Smooth muscle cell (in vitro differentiated cells): ENCODE measurements around the gene IFITM1. TPM values are rescaled to one million over a fixed set of nuclear protein-coding genes. Genes with fewer than 3 reads are reported as not detected.
A peak's percentile ranks its signal among the peaks of the same experiment; 100 is the strongest.

Source experiments
- DNase-seq: peaks from one replicate; lab custom pipeline; 2025; ENCODE audit not compliant: unreplicated experiment; lab: John Stamatoyannopoulos, UW
- H2AFZ ChIP-seq: fragments of 200-600 bp; sonication (generic); 2 replicates; pipeline ENCODE4 v1.6.0; 2016; ENCODE audit warnings: antibody characterized with exemption, low read depth, mild to moderate bottlenecking
- H3F3A ChIP-seq: fragments of 200-600 bp; sonication (generic); 2 replicates; pipeline ENCODE4 v1.6.0; 2017; ENCODE audit warnings: antibody characterized with exemption, low read depth
- H3K27ac ChIP-seq: fragments of 200-600 bp; sonication (generic); 2 replicates; pipeline ENCODE4 v1.5.1; 2016; ENCODE audit warnings: low read depth, mild to moderate bottlenecking
- H3K27me3 ChIP-seq: fragments of 200-600 bp; sonication (generic); 2 replicates; pipeline ENCODE4 v1.6.1; 2016; ENCODE audit warnings: low read depth, mild to moderate bottlenecking
- H3K36me3 ChIP-seq: fragments of 200-600 bp; sonication (generic); 2 replicates; pipeline ENCODE4 v1.5.1; 2016; ENCODE audit warnings: low read depth
- H3K4me1 ChIP-seq: fragments of 200-600 bp; sonication (generic); 2 replicates; pipeline ENCODE4 v1.5.1; 2016; ENCODE audit warnings: low read depth
- H3K4me2 ChIP-seq: fragments of 200-600 bp; sonication (generic); 2 replicates; pipeline ENCODE4 v1.6.0; 2016; ENCODE audit warnings: mild to moderate bottlenecking
- H3K4me3 ChIP-seq: fragments of 200-600 bp; sonication (generic); 2 replicates; pipeline ENCODE4 v1.5.1; 2016; ENCODE audit warnings: mild to moderate bottlenecking
- H3K79me2 ChIP-seq: fragments of 200-600 bp; sonication (generic); 2 replicates; pipeline ENCODE4 v1.6.0; 2016; ENCODE audit warnings: low read depth, mild to moderate bottlenecking
- H3K9ac ChIP-seq: fragments of 200-600 bp; sonication (generic); 2 replicates; pipeline ENCODE4 v1.6.0; 2016; ENCODE audit warnings: low read depth
- H3K9me3 ChIP-seq: fragments of 200-600 bp; sonication (generic); replicated peaks from 2 replicates; pipeline ENCODE4 v1.5.1; 2016; ENCODE audit warnings: low read depth
- H4K20me1 ChIP-seq: fragments of 200-600 bp; sonication (generic); 2 replicates; pipeline ENCODE4 v1.6.0; 2016; ENCODE audit warnings: low read depth
- WGBS: methylation state at CpG from one replicate; pipeline ENCODE4 v1.1.7; 2016; ENCODE audit warnings: low lambda C conversion rate; 5-methylcytosine and 5-hydroxymethylcytosine counted together
- polyA plus RNA-seq: library from polyadenylated mRNA; unstranded; fragments of >200 nt; fragmentation: Nextera tagmentation; extraction: Ambion mirVana; gene quantifications from 2 replicates; pipeline ENCODE4 v1.2.1, GENCODE V29; 2016
- total RNA-seq: library from RNA; depleted of rRNA; stranded (reverse); fragments of >200 nt; gene quantifications from 2 replicates; pipeline ENCODE4 v1.2.3, GENCODE V29; 2014
- TF ChIP-seq, protein P1 (sequence below): fragments of 200-600 bp; sonication (generic); IDR thresholded peaks from 2 replicates; pipeline ENCODE4 v1.5.1; 2017; ENCODE audit warnings: borderline replicate concordance, mild to moderate bottlenecking, antibody characterized with exemption; ENCODE audit not compliant: insufficient read depth, poor library complexity, severe bottlenecking

IFITM1 gene
- total and polyA plus RNA-seq, 2 experiments from 2014 or later: 355 to 726 TPM

DNA sequence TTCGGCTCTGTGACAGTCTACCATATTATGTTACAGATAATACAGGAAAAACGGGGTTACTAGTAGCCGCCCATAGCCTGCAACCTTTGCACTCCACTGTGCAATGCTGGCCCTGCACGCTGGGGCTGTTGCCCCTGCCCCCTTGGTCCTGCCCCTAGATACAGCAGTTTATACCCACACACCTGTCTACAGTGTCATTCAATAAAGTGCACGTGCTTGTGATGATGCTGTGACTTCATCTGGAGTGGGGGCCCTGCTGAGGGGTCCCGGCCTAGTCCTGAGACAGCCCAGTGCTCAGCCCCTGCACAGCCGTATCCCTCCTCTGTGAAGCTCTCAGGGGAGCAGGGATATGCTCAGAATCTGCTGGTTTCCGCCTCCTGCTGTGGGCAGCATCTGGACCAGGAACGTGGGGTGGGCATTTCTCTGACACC is 1.2 kb downstream of the IFITM1 start:
- Histone ChIP-seq H3K9ac (no peak overlapping the region), H3K27me3 (peaks cover 8% of the 10 kb centered on the region), H3K4me1 (peaks cover 43% of the 10 kb centered on the region), H3K79me2 (peaks cover 43% of the 10 kb centered on the region), H3K4me3 (peak overlapping the region; percentile 66), H3K36me3 (no peaks in the 10 kb centered on the region), H3K9me3 (no peaks in the 10 kb centered on the region), H3F3A (no peaks in the 10 kb centered on the region), H2AFZ (no peak overlapping the region), H3K4me2 (peak overlapping the region; percentile 96), H4K20me1 (peaks cover 29% of the 10 kb centered on the region), H3K27ac (no peak overlapping the region)
- no peak for DNase-seq
- TF ChIP-seq, protein P1, sequence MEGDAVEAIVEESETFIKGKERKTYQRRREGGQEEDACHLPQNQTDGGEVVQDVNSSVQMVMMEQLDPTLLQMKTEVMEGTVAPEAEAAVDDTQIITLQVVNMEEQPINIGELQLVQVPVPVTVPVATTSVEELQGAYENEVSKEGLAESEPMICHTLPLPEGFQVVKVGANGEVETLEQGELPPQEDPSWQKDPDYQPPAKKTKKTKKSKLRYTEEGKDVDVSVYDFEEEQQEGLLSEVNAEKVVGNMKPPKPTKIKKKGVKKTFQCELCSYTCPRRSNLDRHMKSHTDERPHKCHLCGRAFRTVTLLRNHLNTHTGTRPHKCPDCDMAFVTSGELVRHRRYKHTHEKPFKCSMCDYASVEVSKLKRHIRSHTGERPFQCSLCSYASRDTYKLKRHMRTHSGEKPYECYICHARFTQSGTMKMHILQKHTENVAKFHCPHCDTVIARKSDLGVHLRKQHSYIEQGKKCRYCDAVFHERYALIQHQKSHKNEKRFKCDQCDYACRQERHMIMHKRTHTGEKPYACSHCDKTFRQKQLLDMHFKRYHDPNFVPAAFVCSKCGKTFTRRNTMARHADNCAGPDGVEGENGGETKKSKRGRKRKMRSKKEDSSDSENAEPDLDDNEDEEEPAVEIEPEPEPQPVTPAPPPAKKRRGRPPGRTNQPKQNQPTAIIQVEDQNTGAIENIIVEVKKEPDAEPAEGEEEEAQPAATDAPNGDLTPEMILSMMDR: no peak
- WGBS: 38% methylated on average over 9 of the region's 9 CpGs

DNA sequence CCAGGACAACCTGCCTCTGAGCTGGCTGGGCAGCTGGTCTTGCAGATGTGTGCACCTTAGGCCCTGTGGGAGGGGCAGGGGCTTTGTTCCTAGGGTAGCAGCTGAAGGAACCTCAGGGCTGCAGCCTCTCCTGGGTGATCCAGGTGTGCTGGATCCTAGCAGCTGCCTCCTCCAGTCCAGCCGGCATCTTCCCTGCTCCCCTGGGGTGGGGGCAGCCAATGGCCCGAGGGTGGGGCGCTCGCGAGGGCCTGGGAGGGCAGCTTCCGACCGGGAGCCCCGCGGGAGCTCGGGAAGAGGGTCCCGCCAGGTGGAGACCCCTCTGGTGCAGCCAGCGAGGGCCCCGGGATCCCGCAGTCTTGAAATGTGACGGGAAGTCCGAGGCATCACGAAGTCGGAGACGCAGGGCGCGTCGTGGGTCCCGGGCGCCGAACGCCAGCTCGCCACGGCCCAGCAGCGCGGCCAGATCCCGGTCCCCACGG is 1.7 kb downstream of the IFITM1 start:
- H3K9me3 ChIP-seq: no peaks in the 10 kb centered on the region
- peak overlapping the region; percentile 16 for H3K9ac ChIP-seq
- 15% methylated on average over 17 of the region's 32 CpGs for WGBS
- TF ChIP-seq, protein P1: no peak
- no peak for DNase-seq
- peaks cover 43% of the 10 kb centered on the region for H3K4me1 ChIP-seq
- peak overlapping the region; percentile 66 for H3K4me3 ChIP-seq
- peaks cover 47% of the 10 kb centered on the region for H3K79me2 ChIP-seq
- H3F3A ChIP-seq: no peaks in the 10 kb centered on the region
- no peak overlapping the region for H2AFZ ChIP-seq
- peaks cover 8% of the 10 kb centered on the region for H3K27me3 ChIP-seq
- no peaks in the 10 kb centered on the region for H3K36me3 ChIP-seq
- no peak overlapping the region for H3K27ac ChIP-seq
- H4K20me1 ChIP-seq: peaks cover 29% of the 10 kb centered on the region
- peak overlapping the region; percentile 96 for H3K4me2 ChIP-seq

DNA sequence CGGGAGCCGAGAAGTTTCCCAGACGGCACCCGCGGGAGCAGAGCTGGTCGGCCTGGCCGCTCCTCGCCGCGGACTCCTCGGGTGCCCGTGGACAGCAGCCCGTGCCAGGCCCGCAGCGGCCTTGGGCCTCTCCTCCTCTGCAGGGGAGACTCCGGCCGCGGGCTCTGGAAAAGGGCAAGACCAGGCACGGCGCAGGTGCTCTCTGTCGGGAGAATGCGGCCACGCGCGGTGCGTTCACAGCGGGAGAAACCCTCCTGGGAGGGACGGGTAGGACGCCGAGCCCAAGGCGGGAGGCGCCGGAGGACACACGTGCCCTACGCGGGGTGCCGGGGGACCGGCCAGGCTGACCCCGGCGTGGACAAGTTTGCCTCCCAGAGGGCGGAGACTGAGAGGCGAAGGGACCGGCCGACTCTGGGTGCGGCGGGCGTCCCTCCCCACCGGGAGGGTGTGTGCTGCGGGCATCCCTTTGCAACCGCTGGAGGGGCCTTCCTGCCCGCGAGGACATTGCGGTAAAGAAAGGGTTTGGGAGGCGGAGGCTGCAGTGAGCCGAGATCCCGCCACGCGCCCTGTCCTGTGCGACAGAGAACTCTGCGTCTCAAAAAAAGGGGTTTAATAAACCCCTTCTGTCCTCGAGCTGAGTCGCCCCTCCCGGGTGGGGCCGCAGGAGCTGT is 2.3 kb downstream of the IFITM1 start:
- peak overlapping the region; percentile 96 for H3K4me2 ChIP-seq
- H3K9me3 ChIP-seq: no peaks in the 10 kb centered on the region
- DNase-seq: no peak
- peak overlapping the region; percentile 66 for H3K4me3 ChIP-seq
- H3K27me3 ChIP-seq: peaks cover 8% of the 10 kb centered on the region
- no peaks in the 10 kb centered on the region for H3K36me3 ChIP-seq
- TF ChIP-seq, protein P1: no peak
- H2AFZ ChIP-seq: no peak overlapping the region
- peaks cover 29% of the 10 kb centered on the region for H4K20me1 ChIP-seq
- peak overlapping the region; percentile 16 for H3K9ac ChIP-seq
- WGBS: 6% methylated on average over 59 of the region's 64 CpGs
- H3F3A ChIP-seq: no peaks in the 10 kb centered on the region
- peak overlapping the region; percentile 11 for H3K27ac ChIP-seq
- peaks cover 43% of the 10 kb centered on the region for H3K4me1 ChIP-seq
- peaks cover 48% of the 10 kb centered on the region for H3K79me2 ChIP-seq
